HepG2 (cell line): ENCODE measurements around the gene PADI4. TPM values are rescaled to one million over a fixed set of nuclear protein-coding genes. Genes with fewer than 3 reads are reported as not detected.

Experiments used
- ATAC-seq: fragments of 200-7000 bp; cut with Tn5 transposase; 3 replicates; pipeline ENCODE4 v1.9.1; 2020; ENCODE audit warnings: mild to moderate bottlenecking, moderate library complexity
- BruUV-seq: library from RNA; stranded (reverse); fragments of 400-500 nt; replicated peaks from 2 replicates; lab custom pipeline; 2021; lab: Mats Ljungman, UMichigan
- CTCF ChIA-PET: fragments of 300-600 bp; formaldehyde crosslinking; extraction: SDS; loops from one replicate; lab custom pipeline; 2021; ENCODE audit warnings: low total read pairs, inconsistent platforms, low intra/inter-chr PET ratio; lab: Yijun Ruan, JAX
- POLR2A ChIA-PET: fragments of 350-600 bp; sonication (Branson Sonifier 250); formaldehyde crosslinking; loops from one replicate; lab custom pipeline; 2020; ENCODE audit warnings: antibody characterized with exemption, inconsistent platforms; lab: Yijun Ruan, JAX
- DNase-seq: peaks from one replicate; pipeline ENCODE4 v3.0.0-alpha.2; 2015; ENCODE audit warnings: low spot score
- FAIRE-seq: peaks from 3 replicates; lab custom pipeline; 2011; peaks lifted over from hg19 to GRCh38; lab: Jason Lieb, UNC
- H2AFZ ChIP-seq: one replicate; pipeline ENCODE4 v1.6.1; 2011; ENCODE audit warnings: low read length, inconsistent platforms
- H3K27ac ChIP-seq: fragments of 300-600 bp; 3 replicates; pipeline ENCODE4 v1.8.0; 2011; ENCODE audit warnings: mixed run types, mild to moderate bottlenecking, mixed read lengths, low read length, inconsistent platforms; ENCODE audit not compliant: insufficient read depth; ENCODE audit errors: extremely low read length
- H3K27me3 ChIP-seq, 2 experiments: fragments of 200-600 bp in 1 of 2; 2 replicates in 1 of 2; 3 replicates in 1 of 2; pipeline versions ENCODE4 v1.6.0 to v1.8.0; 2011; ENCODE audit warnings: low read length in 2 of 2, mild to moderate bottlenecking in 2 of 2, moderate library complexity in 2 of 2, inconsistent platforms in 1 of 2; ENCODE audit not compliant: insufficient read depth in 2 of 2, control insufficient read depth in 1 of 2
- H3K36me3 ChIP-seq, 2 experiments: fragments of 200-600 bp in 1 of 2; replicated peaks in 1 of 2; 2 replicates in 1 of 2; 3 replicates in 1 of 2; pipeline versions ENCODE4 v1.5.1 to v1.8.0; 2011; ENCODE audit warnings: low read length in 2 of 2, inconsistent platforms in 1 of 2; ENCODE audit not compliant: insufficient read depth in 2 of 2, control insufficient read depth in 1 of 2
- H3K4me1 ChIP-seq: 2 replicates; pipeline ENCODE4 v1.5.1; 2012; ENCODE audit warnings: low read length, inconsistent platforms; ENCODE audit not compliant: insufficient read depth
- H3K4me2 ChIP-seq: 2 replicates; pipeline ENCODE4 v1.6.0; 2011; ENCODE audit warnings: low read depth, low read length, inconsistent platforms
- H3K4me3 ChIP-seq, 3 experiments: fragments of 200-600 bp in 1 of 3; sonication (generic), shearing (Covaris generic) in 1 of 3; replicated peaks in 1 of 3; 2 replicates each; pipeline ENCODE4 v1.5.1; 2011 to 2016; ENCODE audit warnings: low read length in 3 of 3, inconsistent platforms in 2 of 3, low read depth in 2 of 3, mild to moderate bottlenecking in 2 of 3, control low read depth in 1 of 3, mixed read lengths in 1 of 3; ENCODE audit not compliant: insufficient read depth in 1 of 3
- H3K79me2 ChIP-seq: one replicate; pipeline ENCODE4 v1.6.1; 2011; ENCODE audit warnings: low read length, inconsistent platforms; ENCODE audit not compliant: insufficient read depth
- H3K9ac ChIP-seq: 2 replicates; pipeline ENCODE4 v1.6.0; 2011; ENCODE audit warnings: mild to moderate bottlenecking, low read depth, low read length, inconsistent platforms; ENCODE audit not compliant: insufficient read depth
- H3K9me3 ChIP-seq: 2 replicates; pipeline ENCODE4 v1.5.1; 2012; ENCODE audit warnings: mild to moderate bottlenecking, low read length
- H4K20me1 ChIP-seq: 2 replicates; pipeline ENCODE4 v1.6.0; 2011; ENCODE audit warnings: inconsistent platforms, mild to moderate bottlenecking, low read length, moderate library complexity; ENCODE audit not compliant: insufficient read depth
- GATAD2A ChIP-seq: IDR thresholded peaks from 2 replicates; pipeline ENCODE4 v1.6.1; 2016
- KLF15 ChIP-seq: sonication (generic); formaldehyde crosslinking; IDR thresholded peaks from 2 replicates; pipeline ENCODE4 v1.8.1; 2023; ENCODE audit warnings: borderline replicate concordance, mild to moderate bottlenecking, inconsistent platforms, missing genetic modification reagents, mixed read lengths
- MATR3 ChIP-seq: sonication (generic); formaldehyde crosslinking; IDR thresholded peaks from 2 replicates; pipeline ENCODE4 v1.4.0; 2020; ENCODE audit warnings: missing genetic modification reagents
- MYNN ChIP-seq: sonication (generic); formaldehyde crosslinking; IDR thresholded peaks from 2 replicates; pipeline ENCODE4 v1.4.0; 2020; ENCODE audit warnings: mild to moderate bottlenecking, low read depth, missing genetic modification reagents
- RFX5 ChIP-seq: IDR thresholded peaks from 2 replicates; pipeline ENCODE4 v1.6.1; 2011; ENCODE audit warnings: low read depth, low read length, improper control_type of control experiment
- SIN3A ChIP-seq: IDR thresholded peaks from 2 replicates; pipeline ENCODE4 v1.6.1; 2011; ENCODE audit warnings: low read depth, mild to moderate bottlenecking, control low read depth, low read length, borderline replicate concordance
- SOX5 ChIP-seq: IDR thresholded peaks from 2 replicates; pipeline ENCODE4 v1.6.1; 2016; ENCODE audit warnings: borderline replicate concordance
- YEATS2 ChIP-seq: sonication (generic); formaldehyde crosslinking; IDR thresholded peaks from 2 replicates; pipeline ENCODE4 v1.4.0; 2020; ENCODE audit warnings: missing genetic modification reagents, borderline replicate concordance
- ZBTB43 ChIP-seq: sonication (generic); formaldehyde crosslinking; conservative IDR thresholded peaks from 2 replicates; pipeline ENCODE4 v1.4.0; 2020; ENCODE audit warnings: missing genetic modification reagents
- ZNF276 ChIP-seq: sonication (generic); formaldehyde crosslinking; IDR thresholded peaks from 2 replicates; pipeline ENCODE4 v1.4.0; 2020; ENCODE audit warnings: mild to moderate bottlenecking, low read depth, missing genetic modification reagents
- ZNF331 ChIP-seq: sonication (generic); formaldehyde crosslinking; IDR thresholded peaks from 2 replicates; pipeline ENCODE4 v1.4.0; 2020; ENCODE audit warnings: missing genetic modification reagents
- ZNF629 ChIP-seq: sonication (generic); formaldehyde crosslinking; conservative IDR thresholded peaks from 2 replicates; pipeline ENCODE4 v1.5.0; 2020; ENCODE audit warnings: missing genetic modification reagents
- ZNF644 ChIP-seq: IDR thresholded peaks from 2 replicates; pipeline ENCODE4 v1.6.1; 2016; ENCODE audit warnings: low read depth
- WGBS: methylation state at CpG from one replicate; pipeline ENCODE4 v1.1.6; 2017; ENCODE audit warnings: low lambda C conversion rate; 5-methylcytosine and 5-hydroxymethylcytosine counted together
- in situ Hi-C: cut with HindIII; loops from 2 replicates; pipeline ENCODE4 v1.10.0; 2017; ENCODE audit warnings: low pct_unique_long_range_greater_than_20kb; ENCODE audit not compliant: extremely low pct_ligation_motif_present
- intact Hi-C: fragments of 100-400 bp; cut with micrococcal nuclease; formaldehyde crosslinking; loops from one replicate; pipeline ENCODE4 v1.10.0; 2022; ENCODE audit not compliant: unreplicated experiment
- polyA plus RNA-seq, 8 experiments: library from polyadenylated mRNA; depleted of rRNA in 3 of 8; stranded (reverse) in 7 of 8; unstranded in 1 of 8; fragments of >200 nt; fragmentation: Illumina TruSeq in 4 of 8; extraction: Trizol in 4 of 8; gene quantifications; 2 replicates each; pipeline versions ENCODE4 v1.2.1 to v1.2.3, GENCODE V29; 2011 to 2016; ENCODE audit warnings: low read depth in 4 of 8, missing spikeins in 1 of 8, mixed read lengths in 1 of 8; ENCODE audit not compliant: insufficient read depth in 1 of 8
- total RNA-seq, 5 experiments: library from RNA; depleted of rRNA; stranded (reverse); fragments of >200 nt; fragmentation: Illumina TruSeq; extraction: Trizol; gene quantifications; 2 replicates each; pipeline ENCODE4 v1.2.3, GENCODE V29; 2016; ENCODE audit warnings: low read depth in 1 of 5
- TF ChIP-seq, protein P1 (sequence below): sonication (generic); formaldehyde crosslinking; IDR thresholded peaks from 2 replicates; pipeline ENCODE4 v1.5.0; 2020; ENCODE audit warnings: missing genetic modification reagents
- TF ChIP-seq, protein P2 (sequence below): IDR thresholded peaks from 2 replicates; pipeline ENCODE4 v1.6.1; 2016; ENCODE audit warnings: mild to moderate bottlenecking, missing biosample characterization, missing genetic modification reagents

Gene PADI4
- total and polyA plus RNA-seq, 2 of the 13 experiments (the other 11 are each of a cell fraction or from before 2014, with no cell fraction given) = 0.04 TPM

GRCh38 chr1:17358557-17358956 is 50.6 kb downstream of the PADI4 start:
- no peaks in the 10 kb centered on the region for H4K20me1 ChIP-seq
- POLR2A ChIA-PET = no interaction called here
- TF ChIP-seq ZNF276 (CRISPR knock-in tag) (no peak), ZNF629 (CRISPR knock-in tag) (peak; percentile 57), ZNF331 (CRISPR knock-in tag) (no peak)
- TF ChIP-seq, all 625 proteins: peak for 1
- Histone ChIP-seq H3K9me3 (no peaks in the 10 kb centered on the region), H3K27ac (no peak overlapping the region), H3K79me2 (no peaks in the 10 kb centered on the region), H3K27me3 (peaks cover 2 to 24% of the 10 kb centered on the region in 2 experiments; a peak in 3 of 5 replicates), H3K4me3 (no peak overlapping the region), H2AFZ (no peak overlapping the region), H3K36me3 (no peaks in the 10 kb centered on the region), H3K9ac (no peak overlapping the region), H3K4me2 (no peak overlapping the region), H3K4me1 (no peaks in the 10 kb centered on the region)
- FAIRE-seq (no peak), DNase-seq (no peak), ATAC-seq (no peak)
- 42% methylated on average over 4 of the region's 4 CpGs for WGBS
- in situ Hi-C loops (no loop called here), intact Hi-C loops (no loop called here)
- no TSS peak for BruUV-seq
- CTCF ChIA-PET = no interaction called here

GRCh38 chr1:17359031-17359430 is 51.0 kb downstream of the PADI4 start:
- Histone ChIP-seq H3K27me3 (peaks cover 2 to 28% of the 10 kb centered on the region in 2 experiments; a peak in 3 of 5 replicates), H3K4me1 (no peaks in the 10 kb centered on the region), H3K9ac (no peak overlapping the region), H3K9me3 (no peaks in the 10 kb centered on the region), H4K20me1 (no peaks in the 10 kb centered on the region), H3K4me2 (no peak overlapping the region), H3K36me3 (no peaks in the 10 kb centered on the region), H3K27ac (no peak overlapping the region), H3K4me3 (no peak overlapping the region), H3K79me2 (no peaks in the 10 kb centered on the region), H2AFZ (no peak overlapping the region)
- BruUV-seq = no TSS peak
- in situ Hi-C loops = no loop called here
- DNase-seq = no peak
- intact Hi-C loops = no loop called here
- CTCF ChIA-PET = no interaction called here
- ATAC-seq = peak; percentile 58
- 51% methylated on average over 7 of the region's 11 CpGs for WGBS
- POLR2A ChIA-PET = no interaction called here
- FAIRE-seq = no peak
- TF ChIP-seq, protein P1, sequence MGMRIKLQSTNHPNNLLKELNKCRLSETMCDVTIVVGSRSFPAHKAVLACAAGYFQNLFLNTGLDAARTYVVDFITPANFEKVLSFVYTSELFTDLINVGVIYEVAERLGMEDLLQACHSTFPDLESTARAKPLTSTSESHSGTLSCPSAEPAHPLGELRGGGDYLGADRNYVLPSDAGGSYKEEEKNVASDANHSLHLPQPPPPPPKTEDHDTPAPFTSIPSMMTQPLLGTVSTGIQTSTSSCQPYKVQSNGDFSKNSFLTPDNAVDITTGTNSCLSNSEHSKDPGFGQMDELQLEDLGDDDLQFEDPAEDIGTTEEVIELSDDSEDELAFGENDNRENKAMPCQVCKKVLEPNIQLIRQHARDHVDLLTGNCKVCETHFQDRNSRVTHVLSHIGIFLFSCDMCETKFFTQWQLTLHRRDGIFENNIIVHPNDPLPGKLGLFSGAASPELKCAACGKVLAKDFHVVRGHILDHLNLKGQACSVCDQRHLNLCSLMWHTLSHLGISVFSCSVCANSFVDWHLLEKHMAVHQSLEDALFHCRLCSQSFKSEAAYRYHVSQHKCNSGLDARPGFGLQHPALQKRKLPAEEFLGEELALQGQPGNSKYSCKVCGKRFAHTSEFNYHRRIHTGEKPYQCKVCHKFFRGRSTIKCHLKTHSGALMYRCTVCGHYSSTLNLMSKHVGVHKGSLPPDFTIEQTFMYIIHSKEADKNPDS (CRISPR knock-in tag) = no peak
- TF ChIP-seq RFX5 (no peak), MATR3 (CRISPR knock-in tag) (no peak), GATAD2A (no peak), SIN3A (no peak), ZBTB43 (CRISPR knock-in tag) (no peak), ZNF644 (CRISPR knock-in tag) (no peak), KLF15 (CRISPR knock-in tag) (no peak), YEATS2 (CRISPR knock-in tag) (no peak), SOX5 (CRISPR knock-in tag) (no peak), MYNN (CRISPR knock-in tag) (no peak)
- TF ChIP-seq, protein P2, sequence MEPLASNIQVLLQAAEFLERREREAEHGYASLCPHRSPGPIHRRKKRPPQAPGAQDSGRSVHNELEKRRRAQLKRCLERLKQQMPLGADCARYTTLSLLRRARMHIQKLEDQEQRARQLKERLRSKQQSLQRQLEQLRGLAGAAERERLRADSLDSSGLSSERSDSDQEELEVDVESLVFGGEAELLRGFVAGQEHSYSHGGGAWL (CRISPR knock-in tag) = no peak
